IMR-90 (cell line): ENCODE results near the gene GOLGA8A. TPM values are rescaled to one million over a fixed set of nuclear protein-coding genes. Genes with fewer than 3 reads are reported as not detected.
"Not testable (repeated sequence)": the region's sequence is repeated elsewhere in the genome, so short reads cannot be mapped to it uniquely, and the experiment has no call there.

ENCODE experiments used
- ATAC-seq: fragments of 200-7000 bp; cut with Tn5 transposase; 2 replicates; pipeline ENCODE4 v1.9.1; 2020; ENCODE audit warnings: low read depth, mild to moderate bottlenecking, moderate library complexity
- BruUV-seq: library from RNA; stranded (reverse); fragments of 400-500 nt; replicated peaks from 2 replicates; lab custom pipeline; 2021; lab: Mats Ljungman, UMichigan
- CTCF ChIA-PET: fragments of 300-600 bp; formaldehyde crosslinking; extraction: SDS; loops from one replicate; lab custom pipeline; 2021; ENCODE audit warnings: antibody characterized with exemption; lab: Yijun Ruan, JAX
- POLR2A ChIA-PET: fragments of 300-600 bp; sonication (Branson Sonifier 250); formaldehyde crosslinking; loops from one replicate; lab custom pipeline; 2022; ENCODE audit warnings: antibody characterized with exemption; ENCODE audit not compliant: unreplicated experiment; lab: Charles Lee
- DNase-seq: peaks from one replicate; pipeline ENCODE4 v3.0.0; 2013
- H2AFZ ChIP-seq: replicated peaks from 2 replicates; pipeline ENCODE3; 2013; ENCODE audit warnings: low read length, mild to moderate bottlenecking; ENCODE audit not compliant: poor library complexity
- H2AK5ac ChIP-seq: 2 replicates; pipeline ENCODE4 v1.6.1; 2013; ENCODE audit warnings: low read depth, low read length, inconsistent platforms
- H2AK9ac ChIP-seq: replicated peaks from 2 replicates; pipeline ENCODE3; 2013; ENCODE audit warnings: mild to moderate bottlenecking, low read depth, low read length, moderate library complexity; ENCODE audit not compliant: poor library complexity
- H2BK120ac ChIP-seq: 2 replicates; pipeline ENCODE4 v1.6.1; 2013; ENCODE audit warnings: low read depth, low read length, inconsistent platforms
- H2BK15ac ChIP-seq: 3 replicates; pipeline ENCODE4 v1.6.1; 2013; ENCODE audit warnings: low read depth, low read length, inconsistent platforms
- H2BK20ac ChIP-seq: 2 replicates; pipeline ENCODE4 v1.6.1; 2013; ENCODE audit warnings: low read depth, mild to moderate bottlenecking, inconsistent platforms, low read length, moderate library complexity
- H2BK5ac ChIP-seq: 2 replicates; pipeline ENCODE4 v1.6.1; 2013; ENCODE audit warnings: mild to moderate bottlenecking, low read depth, low read length, inconsistent platforms; ENCODE audit not compliant: poor library complexity, severe bottlenecking
- H3K14ac ChIP-seq: replicated peaks from 2 replicates; pipeline ENCODE4 v1.6.1; 2013; ENCODE audit warnings: low read depth, low read length, inconsistent platforms
- H3K18ac ChIP-seq: 2 replicates; pipeline ENCODE4 v1.6.1; 2013; ENCODE audit warnings: low read depth, low read length, control low read depth
- H3K23ac ChIP-seq: 2 replicates; pipeline ENCODE4 v1.6.1; 2013; ENCODE audit warnings: low read depth, low read length, inconsistent platforms
- H3K27ac ChIP-seq: 2 replicates; pipeline ENCODE4 v1.5.1; 2013; ENCODE audit warnings: mild to moderate bottlenecking, control low read depth, low read length; ENCODE audit not compliant: insufficient read depth
- H3K27me3 ChIP-seq: 2 replicates; pipeline ENCODE4 v1.6.1; 2013; ENCODE audit warnings: low read length; ENCODE audit not compliant: control insufficient read depth, insufficient read depth
- H3K36me3 ChIP-seq: 2 replicates; pipeline ENCODE4 v1.6.1; 2013; ENCODE audit warnings: low read length, mixed read lengths; ENCODE audit not compliant: control insufficient read depth, insufficient read depth
- H3K4ac ChIP-seq: 2 replicates; pipeline ENCODE4 v1.6.1; 2013; ENCODE audit warnings: low read depth, low read length, inconsistent platforms
- H3K4me1 ChIP-seq: 2 replicates; pipeline ENCODE4 v1.6.1; 2013; ENCODE audit warnings: low read length, mixed read lengths; ENCODE audit not compliant: control insufficient read depth, insufficient read depth
- H3K4me2 ChIP-seq: 2 replicates; pipeline ENCODE4 v1.6.1; 2013; ENCODE audit warnings: low read depth, mild to moderate bottlenecking, control low read depth, low read length, moderate library complexity
- H3K4me3 ChIP-seq: 2 replicates; pipeline ENCODE4 v1.5.1; 2013; ENCODE audit warnings: low read depth, mild to moderate bottlenecking, control low read depth, low read length, moderate library complexity; ENCODE audit not compliant: insufficient read depth
- H3K56ac ChIP-seq: 2 replicates; pipeline ENCODE4 v1.6.1; 2013; ENCODE audit warnings: low read length, inconsistent platforms; ENCODE audit not compliant: insufficient read depth; ENCODE audit errors: extremely low read depth
- H3K79me1 ChIP-seq, 2 experiments: 2 replicates each; pipeline ENCODE4 v1.6.1; 2013; ENCODE audit warnings: low read length in 2 of 2, inconsistent platforms in 1 of 2, low read depth in 1 of 2
- H3K9ac ChIP-seq: 2 replicates; pipeline ENCODE4 v1.6.1; 2013; ENCODE audit warnings: low read depth, low read length, control low read depth
- H3K9me1 ChIP-seq: 2 replicates; pipeline ENCODE4 v1.6.1; 2013; ENCODE audit warnings: low read length, inconsistent platforms; ENCODE audit not compliant: insufficient read depth
- H3K9me3 ChIP-seq: 2 replicates; pipeline ENCODE4 v1.6.1; 2013; ENCODE audit warnings: low read length; ENCODE audit not compliant: control insufficient read depth, insufficient read depth
- H4K20me1 ChIP-seq: 2 replicates; pipeline ENCODE4 v1.6.1; 2013; ENCODE audit warnings: low read length, inconsistent platforms; ENCODE audit not compliant: insufficient read depth
- H4K5ac ChIP-seq: 2 replicates; pipeline ENCODE4 v1.6.1; 2013; ENCODE audit warnings: mild to moderate bottlenecking, low read depth, low read length, control low read depth
- H4K8ac ChIP-seq, 2 experiments: 2 replicates each; pipeline ENCODE4 v1.6.1; 2013; ENCODE audit warnings: low read depth in 2 of 2, low read length in 2 of 2, control low read depth in 1 of 2, inconsistent platforms in 1 of 2
- H4K91ac ChIP-seq: 2 replicates; pipeline ENCODE4 v1.6.1; 2013; ENCODE audit warnings: low read depth, low read length, inconsistent platforms; ENCODE audit not compliant: insufficient read depth
- WGBS, 2 experiments: methylation state at CpG; one replicate each; pipeline versions ENCODE4 v1.1.5 to v1.1.7; 2013; ENCODE audit warnings: missing lambda C conversion rate in 2 of 2; ENCODE audit not compliant: insufficient read length in 1 of 2; ENCODE audit errors: extremely low coverage in 2 of 2; 5-methylcytosine and 5-hydroxymethylcytosine counted together
- dilution Hi-C: fragments of 300-500 bp; cut with HindIII; formaldehyde crosslinking; loops from one replicate; pipeline ENCODE4 v1.14.3; 2018; ENCODE audit warnings: low sequenced_read_pairs; ENCODE audit not compliant: unreplicated experiment
- in situ Hi-C: fragments of 300-500 bp; cut with MboI; formaldehyde crosslinking; loops from 3 replicates; pipeline ENCODE4 v1.14.3; 2019; ENCODE audit warnings: low sequenced_read_pairs, inconsistent platforms, mixed read lengths
- intact Hi-C: fragments of 100-400 bp; cut with micrococcal nuclease; formaldehyde crosslinking; loops from 2 replicates; pipeline ENCODE4 v1.10.0; 2022
- polyA plus RNA-seq, 3 experiments: library from polyadenylated mRNA; depleted of rRNA; stranded (reverse); fragments of >200 nt; gene quantifications; 2 replicates each; pipeline ENCODE4 v1.2.3, GENCODE V29; 2012; ENCODE audit warnings: low replicate concordance in 1 of 3
- total RNA-seq: library from RNA; depleted of rRNA; stranded (reverse); fragments of >200 nt; gene quantifications from 2 replicates; pipeline ENCODE4 v1.2.3, GENCODE V29; 2012

The GOLGA8A gene
- total and polyA plus RNA-seq, 2 of the 4 experiments (the other 2 are of a cell fraction): 4.7 to 33.8 TPM

DNA sequence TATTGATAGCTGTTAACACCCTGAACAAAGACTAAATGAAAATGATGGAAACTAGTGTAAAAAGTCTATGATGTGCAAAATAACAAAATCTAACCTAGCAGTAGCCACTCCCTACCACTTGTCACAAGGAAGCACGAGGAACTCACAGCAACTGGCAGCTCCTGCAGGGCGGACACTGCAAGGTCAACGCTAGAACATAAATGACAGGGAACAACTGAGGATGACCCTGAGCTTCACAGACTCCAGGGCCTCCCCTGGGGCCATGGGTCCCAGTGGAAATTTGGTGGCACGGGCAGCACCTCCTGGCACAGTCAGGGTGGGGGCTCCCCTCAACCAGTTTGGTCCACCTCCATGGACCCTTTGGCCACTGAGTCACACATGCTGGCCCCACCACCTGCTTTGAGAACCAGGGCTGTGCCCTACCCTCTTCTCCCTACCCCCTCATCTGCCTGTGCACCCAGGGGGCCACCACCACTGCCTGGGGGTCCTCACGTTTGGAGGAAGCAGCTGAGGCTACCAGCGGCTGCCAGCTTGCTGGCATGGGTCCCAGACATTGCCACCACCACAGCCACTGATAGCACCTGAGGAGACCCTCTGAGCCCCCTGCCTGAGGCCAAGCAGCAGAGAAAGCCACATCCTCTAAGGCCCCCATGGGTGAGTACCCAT lies 14.1 kb downstream of the GOLGA8A start:
- H3K14ac ChIP-seq, dilution Hi-C loops, H2BK5ac ChIP-seq, ATAC-seq, H3K56ac ChIP-seq, H3K4me3 ChIP-seq, CTCF ChIA-PET, H4K8ac ChIP-seq, POLR2A ChIA-PET, H3K4me1 ChIP-seq, H2AK5ac ChIP-seq, H3K23ac ChIP-seq, H3K36me3 ChIP-seq, H3K27ac ChIP-seq, H3K9ac ChIP-seq, H2AK9ac ChIP-seq, H3K27me3 ChIP-seq, H2BK15ac ChIP-seq, H3K18ac ChIP-seq, H3K4me2 ChIP-seq, H4K91ac ChIP-seq, intact Hi-C loops, H3K9me1 ChIP-seq, H4K20me1 ChIP-seq, H3K79me1 ChIP-seq, H4K5ac ChIP-seq, H3K4ac ChIP-seq, H2BK20ac ChIP-seq, H3K9me3 ChIP-seq, H2AFZ ChIP-seq, H2BK120ac ChIP-seq, DNase-seq, in situ Hi-C loops, BruUV-seq: not testable (repeated sequence)
- no CpG with 5 or more reads among the region's 6 CpGs for WGBS, 2 experiments

DNA sequence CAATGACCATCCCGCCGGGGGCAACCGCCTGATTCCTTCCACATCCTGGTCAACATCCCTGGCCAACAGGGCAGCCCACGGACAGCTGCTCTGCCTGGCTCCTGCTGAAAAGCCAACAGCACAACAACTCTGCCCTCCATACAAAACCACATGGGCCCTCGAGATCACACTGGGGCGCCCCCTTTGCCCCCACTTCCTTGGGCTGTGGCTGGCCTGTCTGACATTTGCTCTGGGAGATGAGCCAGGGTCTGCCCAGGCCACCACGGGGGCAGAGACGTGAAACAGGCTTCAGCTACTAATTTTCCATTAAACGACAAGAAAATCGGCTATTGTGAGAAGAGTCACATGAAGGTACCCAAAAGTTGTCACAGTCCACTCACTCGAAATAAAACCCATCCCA lies 16.7 kb downstream of the GOLGA8A start:
- CTCF ChIA-PET, H2AK9ac ChIP-seq, H3K9ac ChIP-seq, H3K27me3 ChIP-seq, H2BK20ac ChIP-seq, H3K14ac ChIP-seq, H3K4me2 ChIP-seq, H2BK5ac ChIP-seq, H3K79me1 ChIP-seq, H4K8ac ChIP-seq, ATAC-seq, H4K5ac ChIP-seq, H3K23ac ChIP-seq, H3K4me1 ChIP-seq, H2BK120ac ChIP-seq, DNase-seq, H4K20me1 ChIP-seq, H2BK15ac ChIP-seq, H3K18ac ChIP-seq, BruUV-seq, intact Hi-C loops, H2AFZ ChIP-seq, H2AK5ac ChIP-seq, dilution Hi-C loops, H3K27ac ChIP-seq, H3K4me3 ChIP-seq, POLR2A ChIA-PET, in situ Hi-C loops, H4K91ac ChIP-seq, H3K9me1 ChIP-seq, H3K4ac ChIP-seq, H3K9me3 ChIP-seq, H3K36me3 ChIP-seq, H3K56ac ChIP-seq: not testable (repeated sequence)
- WGBS, 2 experiments: no CpG with 5 or more reads among the region's 11 CpGs
